SJSA1 (cell line): ENCODE results near the gene ITGA6. TPM values are rescaled to one million over a fixed set of nuclear protein-coding genes. Genes with fewer than 3 reads are reported as not detected.

Source experiments
- DNase-seq, 2 experiments: peaks; one replicate each; pipeline ENCODE4 v3.0.0-alpha.2; 2015 to 2020; ENCODE audit warnings: low spot score in 2 of 2, low read depth in 1 of 2
- H3K27ac ChIP-seq: fragments of 250-450 bp; sonication (Bioruptor Pico); 2 replicates; pipeline ENCODE4 v1.5.1; 2020; ENCODE audit warnings: mild to moderate bottlenecking, moderate library complexity
- H3K27me3 ChIP-seq: fragments of 250-450 bp; sonication (Bioruptor Pico); replicated peaks from 2 replicates; pipeline ENCODE4 v1.5.1; 2020; ENCODE audit warnings: mild to moderate bottlenecking, moderate library complexity
- H3K36me3 ChIP-seq: fragments of 250-450 bp; sonication (Bioruptor Pico); 2 replicates; pipeline ENCODE4 v1.5.1; 2020; ENCODE audit warnings: mild to moderate bottlenecking
- H3K4me1 ChIP-seq: fragments of 250-450 bp; sonication (Bioruptor Pico); replicated peaks from 2 replicates; pipeline ENCODE4 v1.6.1; 2021; ENCODE audit warnings: mild to moderate bottlenecking
- H3K4me3 ChIP-seq: fragments of 250-450 bp; sonication (Bioruptor Pico); 2 replicates; pipeline ENCODE4 v1.5.1; 2020; ENCODE audit warnings: mild to moderate bottlenecking
- H3K9me3 ChIP-seq: fragments of 250-450 bp; sonication (Bioruptor Pico); replicated peaks from 2 replicates; pipeline ENCODE4 v1.5.1; 2020; ENCODE audit warnings: mild to moderate bottlenecking
- total RNA-seq: library from RNA; depleted of rRNA; stranded (reverse); fragments of >200 nt; shearing (Covaris generic); gene quantifications from 2 replicates; pipeline ENCODE4 v1.2.3, GENCODE V29; 2014

Gene ITGA6
- total RNA-seq, 1 experiment from 2014 or later = 26.7 TPM

DNA sequence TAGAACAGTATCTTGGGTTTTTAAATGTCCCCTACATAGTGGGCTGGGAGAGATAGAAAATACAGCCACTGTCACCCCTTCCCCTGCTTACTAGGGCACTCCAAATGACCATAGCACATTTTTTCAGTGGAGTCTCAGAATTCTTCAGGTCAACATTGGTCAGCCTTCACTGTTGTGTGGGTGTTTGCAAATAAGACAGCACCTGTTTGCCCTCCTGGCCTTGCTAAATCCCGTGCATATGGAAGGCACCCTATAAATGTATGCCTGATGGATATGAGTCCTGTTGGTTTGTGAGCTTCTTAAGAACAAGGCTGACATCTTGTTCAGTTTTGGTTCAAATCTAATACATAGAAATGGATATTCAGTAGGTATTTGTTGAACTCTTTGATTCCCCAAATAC is 12.5 kb downstream of the ITGA6 start:
- H3K4me3 ChIP-seq = no peak overlapping the region
- H3K4me1 ChIP-seq = peaks cover 49% of the 10 kb centered on the region
- no peak for DNase-seq
- no peaks in the 10 kb centered on the region for H3K27me3 ChIP-seq
- H3K27ac ChIP-seq = peak overlapping the region; percentile 36; the same call in 1 of the 2 replicates
- H3K36me3 ChIP-seq = no peaks in the 10 kb centered on the region
- H3K9me3 ChIP-seq = no peaks in the 10 kb centered on the region

DNA sequence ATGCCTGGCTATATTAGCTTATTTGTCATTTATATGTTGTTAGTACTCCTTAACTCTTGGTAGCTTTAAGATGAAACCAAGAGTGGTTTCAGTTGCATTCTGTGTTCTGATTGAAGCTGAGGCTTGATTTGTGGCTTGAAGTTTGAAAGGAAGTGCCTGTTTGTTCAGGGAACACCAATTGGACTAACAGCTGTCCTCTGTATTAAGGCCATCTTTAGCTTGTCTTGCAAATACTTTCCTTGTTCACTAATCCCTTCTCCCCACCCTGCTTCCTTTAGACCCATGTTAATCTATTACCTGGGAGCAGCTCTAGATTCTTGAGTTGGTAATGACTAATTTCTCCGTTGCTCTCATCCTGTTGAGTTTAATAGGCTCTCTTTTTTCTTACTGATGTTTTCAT is 13.4 kb downstream of the ITGA6 start:
- Histone ChIP-seq H3K9me3 (no peaks in the 10 kb centered on the region), H3K36me3 (no peaks in the 10 kb centered on the region), H3K27me3 (no peaks in the 10 kb centered on the region), H3K4me1 (peaks cover 44% of the 10 kb centered on the region), H3K27ac (peak overlapping the region; percentile 28; the same call in 1 of the 2 replicates), H3K4me3 (no peak overlapping the region)
- DNase-seq = no peak

GRCh38 chr2:172442072-172442895 is 14.9 kb downstream of the ITGA6 start:
- H3K4me3 ChIP-seq = no peak overlapping the region
- peak; percentile 83 to 94 for DNase-seq
- H3K27me3 ChIP-seq = no peaks in the 10 kb centered on the region
- H3K4me1 ChIP-seq = peaks cover 50% of the 10 kb centered on the region
- H3K36me3 ChIP-seq = no peaks in the 10 kb centered on the region
- H3K9me3 ChIP-seq = no peaks in the 10 kb centered on the region
- peak overlapping the region; percentile 33 for H3K27ac ChIP-seq

- peaks cover 50% of the 10 kb centered on the region for H3K4me1 ChIP-seq
- no peak overlapping the region for H3K4me3 ChIP-seq
- 0 out of 2 replicates have a peak overlapping the region, but pooled peaks have one; percentile 10 for H3K27ac ChIP-seq
- no peak for DNase-seq
- no peaks in the 10 kb centered on the region for H3K36me3 ChIP-seq
- no peaks in the 10 kb centered on the region for H3K9me3 ChIP-seq
- H3K27me3 ChIP-seq = no peaks in the 10 kb centered on the region
Observed at GRCh38 chr2:172445851-172446250, 18.5 kb downstream of the ITGA6 start.

DNA sequence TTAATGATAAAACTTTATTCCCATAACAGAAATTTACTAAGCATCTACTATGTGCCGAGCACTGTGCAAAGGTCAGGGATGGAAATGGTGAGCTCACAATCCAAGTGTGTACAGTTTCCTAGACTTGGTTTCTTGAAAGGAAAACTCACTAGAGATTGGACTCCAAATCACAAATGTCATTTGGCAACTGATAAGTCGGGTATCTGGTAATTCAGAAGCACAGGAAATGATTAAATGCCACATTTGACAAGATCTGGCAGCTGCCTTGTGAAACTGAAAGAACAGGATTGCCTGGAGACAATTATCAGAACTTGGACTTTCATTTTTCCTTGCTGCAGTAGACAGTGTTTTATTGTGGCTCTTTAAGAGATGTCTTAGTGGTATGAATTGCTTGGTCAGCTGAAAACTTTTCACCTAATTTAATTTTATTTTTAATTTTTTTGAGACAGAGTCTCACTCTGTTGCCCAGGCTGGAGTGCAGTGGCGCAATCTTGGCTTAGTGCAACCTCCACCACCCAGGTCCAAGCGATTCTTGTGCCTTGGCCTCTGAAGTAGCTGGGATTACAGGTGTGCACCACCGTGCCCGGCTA is 19.2 kb downstream of the ITGA6 start:
- Histone ChIP-seq H3K27me3 (no peaks in the 10 kb centered on the region), H3K27ac (peak overlapping the region; percentile 10; the same call in 1 of the 2 replicates), H3K4me3 (no peak overlapping the region), H3K36me3 (no peaks in the 10 kb centered on the region), H3K4me1 (peaks cover 50% of the 10 kb centered on the region), H3K9me3 (no peaks in the 10 kb centered on the region)
- no peak for DNase-seq

DNA sequence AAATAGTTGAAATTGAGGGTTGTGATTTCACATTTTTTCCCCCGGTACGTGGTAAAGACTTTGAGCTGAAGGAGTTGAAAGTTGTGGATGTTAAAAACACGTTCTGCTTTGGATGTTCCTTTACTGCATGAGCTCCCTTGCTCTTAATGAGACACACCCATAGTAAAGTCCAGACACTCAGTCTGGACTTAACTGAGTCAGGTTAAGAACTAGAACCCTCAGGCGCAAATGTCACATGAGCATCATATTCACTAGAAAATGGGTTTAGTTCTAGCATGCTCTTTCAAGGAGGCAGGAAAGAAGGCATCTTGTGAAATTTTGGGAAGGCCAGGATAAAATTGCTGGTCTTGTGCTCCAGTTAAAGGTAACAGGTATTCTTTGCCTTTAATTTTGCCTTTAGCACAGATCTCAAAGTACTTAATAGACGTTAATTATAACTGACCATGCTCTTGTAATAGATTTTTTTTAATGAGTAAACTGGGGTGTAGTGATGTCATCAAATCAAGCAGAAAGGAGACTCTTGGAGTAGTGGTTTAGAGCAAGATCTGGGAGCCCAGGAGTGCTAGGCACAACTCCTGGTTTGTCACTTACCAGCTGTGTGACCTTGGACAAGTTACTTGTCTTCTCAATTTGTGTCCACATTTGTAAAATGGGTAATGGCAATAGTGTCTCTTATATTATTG is 20.6 kb downstream of the ITGA6 start:
- Histone ChIP-seq H3K4me1 (peaks cover 48% of the 10 kb centered on the region), H3K4me3 (no peak overlapping the region), H3K27ac (no peak overlapping the region), H3K9me3 (no peaks in the 10 kb centered on the region), H3K27me3 (no peaks in the 10 kb centered on the region), H3K36me3 (no peaks in the 10 kb centered on the region)
- no peak for DNase-seq

- H3K4me3 ChIP-seq = no peak overlapping the region
- H3K4me1 ChIP-seq = peaks cover 48% of the 10 kb centered on the region
- no peak for DNase-seq
- peak overlapping the region; percentile 73; the same call in 1 of the 2 replicates for H3K27ac ChIP-seq
- H3K27me3 ChIP-seq = no peaks in the 10 kb centered on the region
- no peaks in the 10 kb centered on the region for H3K9me3 ChIP-seq
- H3K36me3 ChIP-seq = no peaks in the 10 kb centered on the region
Observed at GRCh38 chr2:172448544-172449267, 21.3 kb downstream of the ITGA6 start.

DNA sequence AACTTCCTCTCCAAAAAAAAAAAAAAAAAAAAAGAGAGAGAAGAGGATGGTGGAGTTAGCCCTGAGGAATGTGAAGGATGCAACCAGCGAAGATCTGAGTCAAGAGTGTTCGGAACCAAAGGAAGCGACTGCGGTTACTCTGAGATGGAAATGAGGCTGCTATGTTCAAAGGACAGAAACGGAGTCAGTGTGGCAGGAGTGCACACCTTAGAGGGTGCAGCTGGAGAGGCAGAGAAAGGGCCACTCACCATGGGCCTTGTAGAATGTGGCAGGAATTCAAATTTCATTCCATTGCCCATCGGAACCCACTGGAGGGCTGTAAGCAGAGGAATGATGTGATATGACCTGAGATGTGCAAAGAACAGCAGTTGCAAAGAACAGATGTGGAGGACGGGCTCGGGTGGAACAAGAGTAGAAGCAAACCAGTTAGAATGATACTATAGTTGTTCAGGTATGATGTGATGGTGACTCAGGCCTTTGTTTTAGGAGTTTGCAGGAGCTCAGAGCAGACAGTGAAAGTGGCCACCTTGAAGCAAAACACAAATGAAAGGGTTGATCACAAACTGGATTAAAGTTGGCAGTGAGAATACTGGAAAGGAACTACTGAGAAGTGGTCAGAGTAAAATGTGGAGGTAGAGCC is 22.6 kb downstream of the ITGA6 start:
- H3K36me3 ChIP-seq = no peaks in the 10 kb centered on the region
- peak; percentile 55 for DNase-seq
- no peaks in the 10 kb centered on the region for H3K9me3 ChIP-seq
- peak overlapping the region; percentile 73 for H3K27ac ChIP-seq
- no peaks in the 10 kb centered on the region for H3K27me3 ChIP-seq
- peaks cover 48% of the 10 kb centered on the region for H3K4me1 ChIP-seq
- H3K4me3 ChIP-seq = no peak overlapping the region

DNA sequence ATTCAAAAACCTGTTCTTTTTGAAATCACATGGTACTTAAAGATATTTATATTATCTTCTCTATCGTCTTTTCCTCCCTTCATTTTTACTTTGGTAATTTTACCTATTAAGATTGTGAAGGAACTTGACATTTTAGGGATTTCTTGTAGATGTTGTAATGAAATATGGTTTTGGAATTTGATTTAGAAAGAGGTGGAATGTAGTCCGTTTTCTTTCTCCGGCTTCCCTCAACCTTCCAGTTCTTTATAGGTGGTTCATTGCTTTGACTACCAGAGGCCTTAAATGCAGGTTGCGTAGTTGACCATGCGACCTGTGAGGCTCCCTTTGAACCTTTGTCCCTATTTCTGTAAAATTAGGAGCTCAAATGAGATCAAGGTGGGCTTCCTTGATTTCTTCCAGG is 24.5 kb downstream of the ITGA6 start:
- Histone ChIP-seq H3K36me3 (no peaks in the 10 kb centered on the region), H3K27ac (no peak overlapping the region), H3K27me3 (no peaks in the 10 kb centered on the region), H3K9me3 (no peaks in the 10 kb centered on the region), H3K4me1 (peaks cover 55% of the 10 kb centered on the region), H3K4me3 (no peak overlapping the region)
- no peak for DNase-seq

GRCh38 chr2:172452845-172453244 is 25.5 kb downstream of the ITGA6 start:
- Histone ChIP-seq H3K27ac (no peak overlapping the region), H3K9me3 (no peaks in the 10 kb centered on the region), H3K4me3 (no peak overlapping the region), H3K36me3 (no peaks in the 10 kb centered on the region), H3K4me1 (peaks cover 52% of the 10 kb centered on the region), H3K27me3 (no peaks in the 10 kb centered on the region)
- no peak for DNase-seq

- no peak overlapping the region for H3K4me3 ChIP-seq
- H3K27me3 ChIP-seq = no peaks in the 10 kb centered on the region
- no peaks in the 10 kb centered on the region for H3K36me3 ChIP-seq
- H3K4me1 ChIP-seq = peaks cover 49% of the 10 kb centered on the region
- H3K9me3 ChIP-seq = no peaks in the 10 kb centered on the region
- DNase-seq = no peak
- no peak overlapping the region for H3K27ac ChIP-seq
Observed at GRCh38 chr2:172454404-172455120, 27.2 kb downstream of the ITGA6 start.

GRCh38 chr2:172455121-172455515 is 27.7 kb downstream of the ITGA6 start:
- peaks cover 49% of the 10 kb centered on the region for H3K4me1 ChIP-seq
- no peaks in the 10 kb centered on the region for H3K27me3 ChIP-seq
- H3K9me3 ChIP-seq = no peaks in the 10 kb centered on the region
- DNase-seq = no peak
- no peaks in the 10 kb centered on the region for H3K36me3 ChIP-seq
- no peak overlapping the region for H3K4me3 ChIP-seq
- no peak overlapping the region for H3K27ac ChIP-seq

DNA sequence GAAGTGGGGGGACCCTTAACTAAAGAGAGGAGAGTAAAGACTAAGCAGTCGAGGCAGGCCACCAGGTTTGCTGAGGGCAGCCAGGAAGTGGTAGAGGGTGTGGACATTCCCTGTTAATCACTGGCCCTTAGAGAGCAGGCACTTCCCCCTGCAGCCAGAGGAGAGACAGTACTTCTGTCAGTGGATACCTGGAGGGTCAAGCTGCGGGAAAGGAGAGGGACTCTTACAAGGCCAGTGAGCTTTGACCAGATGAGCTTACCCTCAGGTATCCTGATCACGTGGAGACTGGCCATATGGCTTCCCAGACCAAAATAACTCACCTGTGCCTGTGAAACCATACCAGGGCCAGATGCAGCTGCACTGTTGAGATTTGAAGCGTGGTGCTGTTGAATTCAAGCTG is 28.6 kb downstream of the ITGA6 start:
- Histone ChIP-seq H3K27ac (no peak overlapping the region), H3K36me3 (no peaks in the 10 kb centered on the region), H3K27me3 (no peaks in the 10 kb centered on the region), H3K9me3 (no peaks in the 10 kb centered on the region), H3K4me3 (no peak overlapping the region), H3K4me1 (peaks cover 53% of the 10 kb centered on the region)
- DNase-seq = no peak
